PFSK-1 (cell line): ENCODE data around the gene PRR15L.

ENCODE experiments used
- FOXP2 ChIP-seq: optimal IDR thresholded peaks from 2 replicates; pipeline ENCODE3; 2011; ENCODE audit warnings: borderline replicate concordance, control low read depth, inconsistent platforms; ENCODE audit not compliant: insufficient read depth; ENCODE audit errors: extremely low read length, extremely low read depth
- POLR2AphosphoS5 ChIP-seq: IDR thresholded peaks from 2 replicates; pipeline ENCODE4 v1.6.1; 2012; ENCODE audit warnings: low read depth, mild to moderate bottlenecking, control low read depth, low read length, moderate library complexity
- REST ChIP-seq, 2 experiments: IDR thresholded peaks; 2 replicates each; pipeline versions ENCODE4 v1.6.1 to v1.8.0; 2011 to 2012; ENCODE audit warnings: low read depth in 2 of 2, low read length in 2 of 2, control low read depth in 1 of 2, inconsistent platforms in 1 of 2, mild to moderate bottlenecking in 1 of 2, moderate library complexity in 1 of 2; ENCODE audit not compliant: insufficient read depth in 1 of 2
- SIN3A ChIP-seq: IDR thresholded peaks from 2 replicates; pipeline ENCODE4 v1.6.1; 2012; ENCODE audit warnings: mild to moderate bottlenecking, low read length, moderate library complexity, borderline replicate concordance; ENCODE audit not compliant: insufficient read depth
- TAF1 ChIP-seq: IDR thresholded peaks from 2 replicates; pipeline ENCODE4 v1.6.1; 2012; ENCODE audit warnings: low read length, control low read depth, borderline replicate concordance; ENCODE audit not compliant: insufficient read depth

DNA sequence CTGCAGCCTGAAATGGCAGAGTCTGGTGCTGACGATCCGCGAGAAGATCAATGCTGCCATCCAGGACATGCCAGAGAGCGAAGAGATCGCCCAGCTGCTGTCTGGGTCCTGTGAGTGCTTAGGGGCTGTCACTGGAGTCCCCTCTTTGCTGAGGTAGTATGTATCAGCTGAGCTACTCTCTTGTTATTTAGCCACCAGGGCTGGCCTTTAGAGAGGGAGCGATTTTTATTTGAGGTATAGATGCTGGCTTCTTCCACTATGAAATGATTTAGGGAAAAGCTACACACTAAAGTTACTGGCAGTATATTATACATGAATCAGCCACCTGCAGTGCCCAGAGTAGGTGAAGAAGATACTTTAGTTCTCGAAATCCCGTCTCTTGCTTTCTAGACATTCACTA is 15.9 kb upstream of the PRR15L start:
- no peak for TF ChIP-seq REST (IDR thresholded peaks at IDR 0.05; ENCODE audit: insufficient read depth in 1 of 2, low read depth in 2 of 2, low read length in 2 of 2)
- no peak for TF ChIP-seq SIN3A
- TF ChIP-seq TAF1, result no peak
- no peak for TF ChIP-seq POLR2AphosphoS5
- no peak for TF ChIP-seq FOXP2
